ENCODE results near the gene ZP1.
A peak's percentile ranks its signal among the peaks of the same experiment; 100 is the strongest.

The ZP1 gene

DNA sequence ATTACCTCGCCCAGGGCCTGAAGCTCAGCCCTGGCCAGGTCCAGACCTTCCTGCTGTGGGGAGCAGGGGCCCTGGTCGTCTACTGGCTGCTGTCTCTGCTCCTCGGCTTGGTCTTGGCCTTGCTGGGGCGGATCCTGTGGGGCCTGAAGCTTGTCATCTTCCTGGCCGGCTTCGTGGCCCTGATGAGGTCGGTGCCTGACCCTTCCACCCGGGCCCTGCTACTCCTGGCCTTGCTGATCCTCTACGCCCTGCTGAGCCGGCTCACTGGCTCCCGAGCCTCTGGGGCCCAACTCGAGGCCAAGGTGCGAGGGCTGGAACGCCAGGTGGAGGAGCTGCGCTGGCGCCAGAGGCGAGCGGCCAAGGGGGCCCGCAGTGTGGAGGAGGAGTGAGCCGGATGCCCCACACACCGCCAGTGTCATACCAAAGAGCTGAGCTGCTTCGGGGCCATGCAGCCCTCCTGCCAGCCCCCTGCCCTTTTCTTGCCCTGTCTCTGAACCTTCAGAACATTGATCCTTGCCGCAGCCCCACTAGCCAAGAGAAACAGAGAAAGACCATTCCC, 54.5 kb downstream of the ZP1 start:
- Histone ChIP-seq H3K4me3 (ENCODE audit: insufficient read length, low read depth) (no peak overlapping the region), H3K4me1 (ENCODE audit: insufficient read depth, insufficient read length) (peaks cover 10% of the 10 kb centered on the region), H3K36me3 (ENCODE audit: insufficient read depth, insufficient read length, low read length) (peaks cover 68% of the 10 kb centered on the region), H3K27me3 (ENCODE audit: insufficient read depth, insufficient read length) (no peaks in the 10 kb centered on the region), H3K9me3 (ENCODE audit: insufficient read depth, low read length) (peaks cover 7% of the 10 kb centered on the region; the same call in 1 of the 2 replicates), H3K9ac (ENCODE audit: insufficient read length, low read depth) (no peak overlapping the region)
- no peak for DNase-seq (ENCODE audit: low read depth, low spot score)
- no peak for TF ChIP-seq ZNF274 (IDR thresholded peaks at IDR 0.05; ENCODE audit: low read depth, low read length)
- no peak for TF ChIP-seq YY1 (IDR thresholded peaks at IDR 0.05; ENCODE audit: insufficient read depth, insufficient read length)
- TF ChIP-seq SUZ12 (IDR thresholded peaks at IDR 0.05; ENCODE audit: extremely low read depth, insufficient read depth, insufficient read length), result no peak

DNA sequence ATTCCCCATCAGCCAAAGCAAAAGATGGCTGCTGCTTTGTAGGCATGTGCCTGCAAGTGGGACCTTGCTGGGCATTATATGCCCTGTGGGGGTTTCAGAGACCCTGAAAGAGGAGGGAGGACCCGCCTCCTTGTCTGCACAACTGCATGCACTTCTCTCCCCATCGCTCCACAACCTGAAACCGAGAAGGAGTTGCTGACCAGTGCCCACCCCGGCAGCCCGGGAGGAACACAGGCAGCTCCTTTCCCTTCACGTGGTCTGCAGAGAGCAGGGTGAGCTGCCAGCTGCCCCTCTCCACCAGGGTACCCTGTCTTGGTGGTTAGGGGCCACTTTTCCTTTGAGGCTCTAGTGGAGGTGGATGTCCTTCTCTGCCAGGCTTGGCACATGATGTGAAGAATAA, 55.6 kb downstream of the ZP1 start:
- TF ChIP-seq YY1 (IDR thresholded peaks at IDR 0.05; ENCODE audit: insufficient read depth, insufficient read length) (no peak), SUZ12 (IDR thresholded peaks at IDR 0.05; ENCODE audit: extremely low read depth, insufficient read depth, insufficient read length) (no peak), ZNF274 (IDR thresholded peaks at IDR 0.05; ENCODE audit: low read depth, low read length) (no peak)
- H3K4me3 ChIP-seq (ENCODE audit: insufficient read length, low read depth), result no peak overlapping the region
- DNase-seq (ENCODE audit: low read depth, low spot score), result no peak
- peaks cover 7% of the 10 kb centered on the region; the same call in 1 of the 2 replicates for H3K9me3 ChIP-seq (ENCODE audit: insufficient read depth, low read length)
- H3K27me3 ChIP-seq (ENCODE audit: insufficient read depth, insufficient read length), result no peaks in the 10 kb centered on the region
- H3K36me3 ChIP-seq (ENCODE audit: insufficient read depth, insufficient read length, low read length), result peaks cover 70% of the 10 kb centered on the region
- H3K4me1 ChIP-seq (ENCODE audit: insufficient read depth, insufficient read length), result peaks cover 7% of the 10 kb centered on the region
- no peak overlapping the region for H3K9ac ChIP-seq (ENCODE audit: insufficient read length, low read depth)

DNA sequence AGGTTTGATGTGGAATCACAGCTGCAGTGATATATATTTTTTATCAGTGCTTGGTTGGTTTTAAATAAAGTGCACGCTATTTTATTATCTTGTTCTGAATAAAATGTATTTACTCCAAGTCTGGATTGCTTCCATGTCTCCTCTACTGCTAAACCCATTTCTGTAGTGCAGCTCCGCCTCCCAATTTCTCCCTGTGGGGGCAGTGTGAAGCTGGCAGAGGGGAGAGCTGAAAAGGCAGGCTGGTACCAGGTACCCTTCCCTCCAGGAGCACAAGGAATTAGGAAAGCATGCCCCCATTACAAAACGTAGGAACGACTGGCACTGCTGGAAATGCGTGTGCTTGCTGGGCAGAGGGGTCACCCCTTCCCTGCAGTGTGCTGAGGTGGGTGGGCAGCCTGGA, 56.0 kb downstream of the ZP1 start:
- no peak for DNase-seq (ENCODE audit: low read depth, low spot score)
- Histone ChIP-seq H3K36me3 (ENCODE audit: insufficient read depth, insufficient read length, low read length) (peaks cover 72% of the 10 kb centered on the region), H3K4me3 (ENCODE audit: insufficient read length, low read depth) (no peak overlapping the region), H3K9ac (ENCODE audit: insufficient read length, low read depth) (no peak overlapping the region), H3K27me3 (ENCODE audit: insufficient read depth, insufficient read length) (no peaks in the 10 kb centered on the region), H3K9me3 (ENCODE audit: insufficient read depth, low read length) (peaks cover 7% of the 10 kb centered on the region; the same call in 1 of the 2 replicates), H3K4me1 (ENCODE audit: insufficient read depth, insufficient read length) (peaks cover 7% of the 10 kb centered on the region)
- no peak for TF ChIP-seq SUZ12 (IDR thresholded peaks at IDR 0.05; ENCODE audit: extremely low read depth, insufficient read depth, insufficient read length)
- no peak for TF ChIP-seq YY1 (IDR thresholded peaks at IDR 0.05; ENCODE audit: insufficient read depth, insufficient read length)
- no peak for TF ChIP-seq ZNF274 (IDR thresholded peaks at IDR 0.05; ENCODE audit: low read depth, low read length)

- H3K9me3 ChIP-seq (ENCODE audit: insufficient read depth, low read length), result peaks cover 7% of the 10 kb centered on the region; the same call in 1 of the 2 replicates
- no peak overlapping the region for H3K9ac ChIP-seq (ENCODE audit: insufficient read length, low read depth)
- DNase-seq (ENCODE audit: low read depth, low spot score), result no peak
- peaks cover 7% of the 10 kb centered on the region for H3K4me1 ChIP-seq (ENCODE audit: insufficient read depth, insufficient read length)
- no peaks in the 10 kb centered on the region for H3K27me3 ChIP-seq (ENCODE audit: insufficient read depth, insufficient read length)
- H3K36me3 ChIP-seq (ENCODE audit: insufficient read depth, insufficient read length, low read length), result peaks cover 73% of the 10 kb centered on the region
- H3K4me3 ChIP-seq (ENCODE audit: insufficient read length, low read depth), result peak overlapping the region; percentile 23
- TF ChIP-seq SUZ12 (IDR thresholded peaks at IDR 0.05; ENCODE audit: extremely low read depth, insufficient read depth, insufficient read length) (no peak), ZNF274 (IDR thresholded peaks at IDR 0.05; ENCODE audit: low read depth, low read length) (no peak), YY1 (IDR thresholded peaks at IDR 0.05; ENCODE audit: insufficient read depth, insufficient read length) (no peak)
Observed at GRCh38 chr11:60923800-60924109, 56.4 kb downstream of the ZP1 start.

- TF ChIP-seq YY1 (IDR thresholded peaks at IDR 0.05; ENCODE audit: insufficient read depth, insufficient read length), result no peak
- no peak for TF ChIP-seq SUZ12 (IDR thresholded peaks at IDR 0.05; ENCODE audit: extremely low read depth, insufficient read depth, insufficient read length)
- no peak for TF ChIP-seq ZNF274 (IDR thresholded peaks at IDR 0.05; ENCODE audit: low read depth, low read length)
- Histone ChIP-seq H3K36me3 (ENCODE audit: insufficient read depth, insufficient read length, low read length) (peaks cover 77% of the 10 kb centered on the region), H3K9ac (ENCODE audit: insufficient read length, low read depth) (peak within 1 kb of the TSS; percentile 94), H3K4me3 (ENCODE audit: insufficient read length, low read depth) (peak within 1 kb of the TSS; percentile 83), H3K27me3 (ENCODE audit: insufficient read depth, insufficient read length) (no peaks in the 10 kb centered on the region), H3K4me1 (ENCODE audit: insufficient read depth, insufficient read length) (peaks cover 4% of the 10 kb centered on the region), H3K9me3 (ENCODE audit: insufficient read depth, low read length) (peaks cover 7% of the 10 kb centered on the region; the same call in 1 of the 2 replicates)
- DNase-seq (ENCODE audit: low read depth, low spot score), result peak; percentile 72
Observed at GRCh38 chr11:60924110-60924905, 57.0 kb downstream of the ZP1 start, which contains the start of gene TMEM132A. Gene TMEM132A, plus strand, starts transcription at chr11:60924460. Its CDS starts 174 bp downstream, at chr11:60924634.
